Brain pericyte (primary cell): ENCODE data around the gene SMU1.

Experiments used
- DNase-seq: peaks from one replicate; pipeline ENCODE4 v3.0.0-alpha.2; 2012; ENCODE audit warnings: low read depth, low spot score

The SMU1 gene

DNA sequence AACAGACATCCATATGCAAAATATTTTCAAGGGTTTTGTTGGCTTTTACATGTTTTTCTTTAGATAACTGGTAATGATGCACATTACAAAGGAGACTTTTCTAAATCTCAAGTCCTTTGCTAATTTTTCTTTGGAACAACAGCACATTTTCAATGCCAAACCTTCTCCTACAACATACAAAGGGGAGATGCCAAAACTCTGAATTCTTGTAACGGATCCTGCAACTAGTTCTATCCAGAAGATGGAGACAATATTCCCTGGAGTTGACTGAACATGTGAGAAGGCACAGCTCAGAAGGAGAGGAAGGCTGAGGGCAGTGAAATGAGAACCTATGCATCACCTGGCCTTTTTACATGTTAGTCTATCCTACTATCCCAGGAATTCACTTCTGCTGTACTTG, 30.4 kb downstream of the SMU1 start:
- DNase-seq = no peak

DNA sequence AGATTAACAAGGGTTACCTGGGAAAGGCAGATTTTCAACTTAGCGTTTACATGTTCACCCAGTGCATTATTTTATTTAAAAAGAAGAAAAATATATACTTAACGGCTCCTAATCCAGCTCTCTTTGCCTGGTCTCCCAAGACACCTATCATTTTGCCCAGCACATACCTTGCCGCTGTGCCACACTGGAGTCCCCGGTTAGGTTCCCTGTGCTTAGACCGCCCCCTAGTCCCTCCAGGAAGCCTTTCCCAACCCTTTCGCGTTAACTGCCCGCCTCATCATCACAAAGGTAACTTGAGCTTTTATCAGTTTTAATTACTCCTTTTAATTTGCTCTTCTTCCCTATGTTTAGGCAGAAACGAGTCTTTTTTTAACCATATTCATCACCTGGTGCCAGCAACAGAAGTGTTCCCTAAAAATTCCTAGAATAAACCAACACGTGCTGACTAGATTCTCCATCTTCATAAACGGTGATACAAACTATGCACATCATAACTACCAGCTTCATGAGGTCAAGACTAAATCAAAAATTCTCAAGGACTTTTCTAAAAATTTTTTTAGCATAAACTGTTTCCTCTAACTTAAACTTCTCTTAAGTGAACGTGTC, 31.7 kb downstream of the SMU1 start:
- DNase-seq = no peak

DNA sequence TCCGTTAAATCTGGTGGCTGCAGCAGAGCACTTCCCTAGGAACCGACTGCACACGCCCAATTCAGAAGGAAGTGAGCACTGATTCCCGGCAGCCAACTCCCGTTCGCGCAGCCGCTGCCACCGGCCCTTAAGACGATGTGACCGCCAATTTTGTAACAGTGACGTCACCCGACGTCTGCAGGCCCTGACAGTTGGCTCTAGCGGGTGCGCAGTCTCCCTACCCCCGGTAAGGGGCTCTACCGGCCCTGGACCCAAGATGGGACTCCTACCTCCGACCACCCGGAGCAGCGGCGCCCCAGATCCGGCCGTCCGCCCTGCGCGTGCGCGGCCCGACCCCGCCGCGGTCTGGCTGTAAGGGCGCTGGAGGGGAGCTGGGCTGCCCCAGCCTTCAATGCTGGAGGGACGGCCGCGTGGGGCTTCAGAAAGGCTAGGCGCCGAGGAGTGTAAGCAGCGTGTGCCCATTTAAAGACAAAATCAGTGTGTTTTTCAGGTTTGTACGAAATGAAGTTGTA, 32.3 kb downstream of the SMU1 start:
- DNase-seq = peak; percentile 53

DNA sequence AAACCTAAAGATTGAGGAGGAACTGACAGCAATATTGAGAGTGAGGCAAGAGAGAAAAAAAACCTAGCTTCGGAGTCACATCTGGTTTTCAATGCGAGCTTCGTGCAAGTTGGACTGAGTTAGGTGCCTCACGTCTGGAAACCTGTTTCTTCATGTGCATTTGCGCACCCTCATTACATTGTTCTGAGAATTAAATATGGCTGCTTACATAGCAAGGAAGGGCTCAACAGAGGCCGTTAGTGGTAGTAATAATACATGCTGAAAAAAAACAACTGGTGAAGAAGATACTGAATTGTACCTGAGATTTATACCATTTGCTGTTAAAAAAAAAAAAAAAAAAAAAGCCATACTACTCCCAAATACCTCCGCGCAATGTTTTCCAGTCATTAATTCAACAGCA, 32.8 kb downstream of the SMU1 start:
- DNase-seq = no peak

DNA sequence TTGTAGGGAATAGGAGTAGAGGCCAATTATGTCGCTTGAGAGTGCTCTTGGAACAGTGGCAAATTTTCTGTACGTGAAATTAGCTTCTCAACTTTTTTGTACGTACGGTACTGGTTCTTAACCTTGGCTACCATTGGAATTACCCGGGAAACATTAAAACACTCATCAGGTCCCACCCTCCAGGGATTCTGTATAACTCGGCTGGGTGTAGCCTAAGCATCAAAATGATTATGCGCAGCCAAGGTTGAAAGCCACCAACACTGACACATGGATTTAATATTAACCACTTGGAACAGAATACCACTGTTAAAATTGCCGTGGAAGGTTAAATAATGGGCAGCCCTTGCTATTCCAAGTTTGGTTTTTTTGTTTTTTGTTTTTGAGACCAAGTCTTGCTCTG, 34.0 kb downstream of the SMU1 start:
- DNase-seq = no peak

DNA sequence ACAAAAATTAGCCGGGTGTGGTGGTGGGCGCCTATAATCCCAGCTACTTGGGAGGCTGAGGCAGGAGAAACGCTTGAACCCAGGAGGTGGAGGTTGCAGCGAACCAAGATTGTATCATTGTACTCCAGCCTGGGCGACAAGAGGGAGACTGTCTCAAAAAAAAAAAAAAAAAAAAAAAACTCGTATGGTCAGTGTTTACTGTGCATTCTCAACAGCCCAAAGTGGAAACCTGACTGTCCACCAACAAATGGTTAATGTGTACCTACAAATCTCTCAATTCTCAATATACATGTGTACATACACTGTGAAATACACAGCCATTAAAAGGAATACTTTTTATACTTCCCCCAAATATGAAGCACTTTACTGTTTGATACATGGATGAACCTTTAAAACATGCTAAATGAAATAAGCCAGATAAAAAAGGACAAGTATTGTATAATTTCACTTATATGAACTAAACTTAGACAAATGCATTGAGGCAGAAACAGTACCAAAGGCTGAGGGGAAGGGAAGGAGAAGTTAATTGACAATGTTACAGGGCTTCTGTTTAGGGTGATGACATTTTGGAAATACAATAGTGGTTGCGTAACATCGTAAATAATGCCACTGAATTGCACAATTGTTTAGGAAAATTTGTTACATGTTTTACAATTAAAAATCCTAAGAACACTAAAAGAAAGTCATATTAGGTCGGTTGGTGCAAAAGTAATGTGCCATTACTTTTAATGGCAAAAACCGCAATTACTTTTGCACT, 34.9 kb downstream of the SMU1 start:
- DNase-seq = no peak

DNA sequence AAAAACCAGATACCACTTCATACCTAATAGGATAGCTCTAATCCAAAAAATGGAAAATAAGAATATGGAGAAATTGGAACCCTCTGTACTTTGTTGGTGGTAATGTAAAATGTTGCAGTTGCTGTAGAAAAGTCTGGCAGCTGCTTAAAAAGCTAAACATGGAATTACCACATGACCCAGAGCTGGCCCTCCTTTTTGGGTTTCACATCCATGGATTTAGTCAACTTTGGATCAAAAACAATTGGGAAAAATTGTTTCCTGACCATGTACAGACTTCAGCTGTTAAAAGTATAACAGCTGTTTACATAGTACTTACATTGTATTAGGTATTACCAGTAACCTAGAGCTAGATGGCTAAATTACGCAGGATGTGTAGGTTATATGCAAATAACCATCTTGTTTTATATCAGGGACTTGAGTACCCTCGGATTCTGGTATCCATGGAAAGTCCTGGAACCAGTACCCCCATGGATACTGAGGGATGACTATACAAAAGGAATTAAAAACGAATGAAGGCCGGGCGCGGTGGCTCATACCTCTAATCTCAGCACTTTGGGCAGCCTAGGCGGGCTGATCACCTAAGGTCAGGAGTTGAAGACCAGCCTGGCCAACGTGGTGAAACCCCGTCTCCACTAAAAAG, 35.6 kb downstream of the SMU1 start:
- DNase-seq = no peak

DNA sequence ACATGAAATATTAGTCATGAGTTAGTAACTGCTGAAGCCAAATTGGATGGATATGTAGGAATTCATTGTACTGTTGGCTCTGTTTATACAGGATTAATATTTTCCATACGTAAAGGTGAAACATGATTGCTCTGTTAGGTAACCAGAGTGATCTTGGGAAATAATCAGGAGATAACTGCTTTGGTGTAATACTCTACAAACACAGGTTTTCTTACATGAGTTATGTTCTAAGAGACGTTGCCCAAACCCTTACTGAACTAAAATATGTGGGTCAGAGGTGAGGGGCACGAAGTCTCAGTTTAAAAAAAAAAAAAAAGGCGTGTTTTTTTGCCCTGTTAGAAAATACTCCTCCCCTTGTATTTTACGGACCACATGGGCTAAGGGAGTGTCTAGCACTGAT, 43.6 kb downstream of the SMU1 start:
- no peak for DNase-seq

DNA sequence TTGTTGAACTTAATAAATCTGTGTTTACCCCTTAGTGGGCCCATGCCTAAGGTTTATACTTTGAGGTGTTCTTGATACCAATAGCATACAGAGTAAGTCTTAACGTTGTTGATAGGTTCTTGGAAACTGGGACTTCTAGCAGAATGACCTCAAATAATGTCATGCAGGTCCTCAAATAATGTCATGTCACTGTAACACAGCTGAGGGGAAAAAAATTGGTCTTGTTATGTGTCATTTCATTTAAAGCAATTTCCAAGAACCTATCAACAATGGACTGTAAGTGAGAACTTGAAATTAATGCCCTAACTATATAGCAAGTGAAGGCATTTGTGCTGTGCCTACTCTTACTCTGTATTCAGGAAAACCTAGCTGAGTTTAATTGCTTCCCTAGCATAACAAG, 44.2 kb downstream of the SMU1 start:
- DNase-seq = no peak

DNA sequence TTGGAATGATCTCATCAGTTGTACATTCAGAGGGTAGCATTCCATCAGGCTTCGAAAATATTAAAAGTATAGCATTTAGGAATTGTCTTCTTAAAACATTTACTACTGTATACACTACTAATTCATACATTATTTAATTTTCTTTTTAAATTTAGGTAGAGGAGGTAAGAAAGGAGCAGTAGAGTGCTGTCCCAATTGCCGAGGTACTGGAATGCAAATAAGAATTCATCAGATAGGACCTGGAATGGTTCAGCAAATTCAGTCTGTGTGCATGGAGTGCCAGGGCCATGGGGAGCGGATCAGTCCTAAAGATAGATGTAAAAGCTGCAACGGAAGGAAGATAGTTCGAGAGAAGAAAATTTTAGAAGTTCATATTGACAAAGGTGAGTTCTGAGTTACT, 46.2 kb downstream of the SMU1 start:
- no peak for DNase-seq

DNA sequence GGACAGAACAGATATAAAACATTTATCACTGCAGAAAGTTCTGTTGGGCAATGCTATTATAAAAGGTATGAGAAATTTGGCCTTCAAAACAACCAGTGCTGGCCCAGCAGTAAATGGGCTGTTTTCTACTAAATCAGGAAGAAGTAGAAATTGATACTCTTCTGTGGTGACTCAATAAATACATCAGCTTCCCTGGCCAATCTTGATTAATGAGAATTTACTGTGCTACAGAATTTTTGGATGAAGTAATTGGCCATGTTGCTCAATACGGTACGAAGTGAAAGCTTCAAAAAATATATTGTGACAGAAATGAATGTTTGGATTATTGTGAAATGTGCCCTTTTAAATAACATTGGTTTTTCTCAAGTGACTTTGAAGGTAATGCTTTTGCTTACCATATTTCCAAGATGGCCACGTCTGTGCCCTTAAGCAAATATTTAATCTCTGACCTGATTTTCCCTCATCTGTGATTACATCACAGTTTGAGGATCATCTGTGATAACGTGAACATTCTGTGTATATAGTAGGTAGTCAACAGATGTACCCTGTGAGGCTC, 47.2 kb downstream of the SMU1 start:
- DNase-seq = no peak

DNA sequence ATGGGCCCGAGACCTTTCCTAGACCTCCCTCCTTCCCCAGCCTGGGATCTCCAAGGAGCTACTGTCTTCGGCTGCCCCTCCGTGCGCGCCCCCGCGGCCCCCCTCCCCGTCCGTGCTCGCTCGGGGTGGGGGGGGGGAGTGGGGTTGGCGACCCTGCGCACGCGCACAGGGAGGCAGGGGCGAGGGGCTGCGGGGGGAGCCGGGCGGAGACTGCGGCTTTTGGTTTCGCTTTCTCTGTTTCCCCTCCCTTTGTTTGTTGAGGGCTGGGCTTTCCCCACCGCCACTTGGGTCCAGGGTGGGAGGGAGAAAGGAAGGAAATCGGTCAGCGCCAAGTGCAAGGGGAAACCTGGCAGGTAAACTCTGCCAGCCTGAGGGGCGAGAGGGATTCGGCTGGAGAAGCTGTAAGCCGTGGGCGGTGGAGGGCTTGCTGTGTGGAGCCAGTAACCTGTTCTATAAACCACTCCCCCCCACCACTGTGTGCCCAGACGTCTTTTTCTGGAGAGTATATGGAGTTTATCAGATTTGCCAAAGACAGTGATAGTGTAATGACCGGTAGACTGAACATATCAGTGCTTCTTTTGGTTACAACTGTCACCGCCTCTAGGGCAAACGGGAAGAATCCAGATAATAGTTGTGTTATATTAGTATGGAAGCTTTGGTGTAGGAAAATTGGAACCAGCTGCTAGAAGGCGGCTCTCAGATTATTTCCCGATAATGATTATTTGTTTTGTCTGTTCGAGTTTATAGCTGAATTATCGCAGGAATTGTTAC, 50.7 kb downstream of the SMU1 start:
- DNase-seq = no peak

DNA sequence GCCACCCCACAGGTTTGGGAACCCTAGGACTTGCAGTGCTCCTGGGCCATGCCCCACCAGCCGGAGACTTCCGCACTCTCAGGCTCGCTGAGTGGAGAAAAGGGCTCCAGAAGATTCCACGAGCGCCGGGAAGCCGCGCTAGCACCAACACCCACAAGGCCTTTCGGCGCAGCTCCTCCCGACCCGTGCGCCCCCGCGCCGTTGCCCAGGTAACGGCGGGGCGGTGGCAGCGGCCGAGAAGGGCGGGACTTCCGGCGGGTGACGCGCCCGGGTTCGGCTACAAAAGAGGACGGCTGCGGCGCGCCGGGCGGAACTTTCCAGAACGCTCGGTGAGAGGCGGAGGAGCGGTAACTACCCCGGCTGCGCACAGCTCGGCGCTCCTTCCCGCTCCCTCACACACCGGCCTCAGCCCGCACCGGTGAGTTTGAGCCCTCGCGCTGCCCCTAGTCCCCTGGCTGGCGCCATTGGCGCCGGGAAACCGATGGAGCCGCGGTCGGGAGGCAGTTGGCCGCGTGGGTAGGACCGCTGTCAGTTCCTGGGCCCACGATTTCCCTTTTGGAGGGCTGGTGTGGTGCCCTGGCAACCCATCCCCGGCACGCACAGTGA, 51.4 kb downstream of the SMU1 start, which contains the start of gene DNAJA1:
Gene DNAJA1, plus strand, starts transcription at position 308 of the 606 bp plus-strand sequence. CDS start 1,212 bp downstream, outside the sequence.
- DNase-seq = peak; percentile 79

DNA sequence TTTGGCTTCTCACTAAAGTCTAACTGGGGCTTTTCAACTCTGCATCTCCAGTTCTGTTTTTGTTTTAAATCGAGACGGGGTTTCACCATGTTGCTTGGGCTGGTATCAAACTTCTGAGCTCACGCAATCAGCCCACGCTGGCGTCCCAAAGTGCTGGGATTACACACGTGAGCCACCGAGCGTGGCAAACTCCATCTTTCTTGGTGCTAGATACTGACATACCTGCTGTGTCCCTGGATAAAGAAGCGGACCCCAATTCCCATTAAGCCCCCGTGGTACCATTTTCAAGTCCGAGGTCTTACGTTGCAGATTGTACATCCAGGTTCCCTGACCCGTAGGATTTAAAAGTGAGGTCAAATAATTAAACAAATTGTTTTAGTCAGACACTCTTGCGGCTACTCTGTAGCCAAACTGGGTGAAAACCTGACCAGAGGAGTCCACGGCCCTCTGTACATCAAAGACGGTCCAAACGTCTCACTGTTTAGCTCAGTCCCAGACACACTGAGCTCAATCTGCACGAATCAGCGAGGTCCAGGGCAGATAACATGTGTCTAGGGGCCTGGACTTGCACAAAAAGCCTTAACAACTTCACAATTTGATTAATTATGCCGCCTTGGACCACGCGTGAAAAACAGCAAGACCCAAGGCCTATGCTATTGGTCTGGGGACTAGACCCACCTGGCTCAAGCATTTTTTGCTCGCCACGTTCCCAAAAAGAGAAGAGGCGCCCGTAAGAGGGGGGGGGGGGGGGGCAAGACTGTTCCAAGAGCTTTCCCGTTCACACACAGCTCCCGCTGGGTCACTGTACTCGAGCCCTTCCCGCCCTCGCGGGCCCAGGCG, 52.1 kb downstream of the SMU1 start:
- DNase-seq = no peak

DNA sequence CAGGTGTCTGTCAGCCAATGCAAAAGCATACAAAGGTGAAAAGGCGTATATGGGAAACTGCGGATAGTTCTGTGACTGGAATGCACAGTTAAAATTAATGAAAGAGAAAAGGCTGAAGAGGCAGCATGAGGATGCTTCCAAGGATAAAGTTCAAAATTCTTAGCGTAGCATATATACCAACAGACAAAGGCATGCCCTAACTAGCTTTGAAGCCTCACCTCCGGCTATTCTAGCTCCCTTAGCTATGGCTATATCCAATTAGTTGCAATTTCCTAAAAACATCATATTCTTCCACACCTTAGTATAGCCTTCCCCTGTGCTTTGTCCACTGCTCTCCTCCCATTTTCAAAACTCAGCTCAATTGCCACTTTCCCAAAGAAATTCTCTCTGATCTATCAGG, 52.8 kb downstream of the SMU1 start:
- no peak for DNase-seq

DNA sequence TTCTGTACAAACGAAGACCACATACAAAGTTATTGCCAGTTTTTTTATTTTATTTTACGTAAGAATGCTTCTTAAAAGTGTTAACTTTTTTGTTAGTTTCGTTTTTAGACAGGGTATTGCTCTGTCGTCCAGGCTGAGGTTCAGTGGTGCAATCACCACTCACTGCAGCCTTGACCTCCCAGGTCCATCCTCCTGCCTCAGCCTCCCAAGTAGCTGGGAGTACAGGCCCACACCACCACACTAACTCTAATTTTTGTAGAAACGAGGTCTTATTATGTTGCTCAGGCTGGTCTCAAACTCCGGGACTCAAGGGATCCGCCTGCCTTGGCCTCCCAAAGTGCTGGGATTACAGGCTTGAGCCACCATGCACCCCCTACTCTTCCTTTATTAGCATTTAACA, 53.7 kb downstream of the SMU1 start:
- DNase-seq = no peak

DNA sequence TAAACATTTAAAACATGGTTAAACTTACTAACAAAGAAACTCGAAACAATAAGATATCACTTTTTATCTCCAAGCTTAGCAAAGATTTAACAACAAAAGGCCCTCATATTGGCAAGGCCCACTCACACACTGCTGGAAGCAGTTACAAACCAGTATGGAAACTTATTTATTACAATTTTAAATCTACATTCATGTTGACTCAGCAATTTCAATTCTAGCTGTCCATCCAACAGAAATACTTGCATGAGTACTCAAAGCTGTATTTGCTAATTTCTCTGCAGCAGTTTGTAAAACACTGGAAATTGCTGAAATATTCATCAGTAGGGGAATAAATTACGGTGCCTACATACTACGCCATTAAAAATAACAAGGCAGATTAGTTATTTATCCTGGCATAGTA, 54.2 kb downstream of the SMU1 start:
- no peak for DNase-seq

DNA sequence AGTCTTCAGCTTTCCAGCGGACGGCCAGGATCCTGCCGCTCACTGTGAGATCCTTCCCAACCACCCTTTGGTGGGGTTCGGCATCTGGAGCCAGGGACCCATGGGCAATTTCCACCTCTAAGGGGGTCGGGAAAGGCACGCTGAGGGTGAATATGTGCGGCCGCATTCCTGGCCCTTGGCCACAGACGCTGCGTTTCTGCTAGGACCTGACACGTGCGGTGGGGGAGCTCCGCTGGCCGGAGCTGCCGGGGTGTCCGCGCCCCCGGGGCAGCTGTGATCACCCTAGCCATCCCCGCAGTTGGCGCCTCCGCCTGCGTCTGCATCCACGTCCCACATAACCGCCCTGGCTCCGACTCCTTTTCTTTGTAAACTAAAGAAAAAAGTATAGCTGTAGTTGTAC, 56.7 kb downstream of the SMU1 start:
- DNase-seq = no peak

DNA sequence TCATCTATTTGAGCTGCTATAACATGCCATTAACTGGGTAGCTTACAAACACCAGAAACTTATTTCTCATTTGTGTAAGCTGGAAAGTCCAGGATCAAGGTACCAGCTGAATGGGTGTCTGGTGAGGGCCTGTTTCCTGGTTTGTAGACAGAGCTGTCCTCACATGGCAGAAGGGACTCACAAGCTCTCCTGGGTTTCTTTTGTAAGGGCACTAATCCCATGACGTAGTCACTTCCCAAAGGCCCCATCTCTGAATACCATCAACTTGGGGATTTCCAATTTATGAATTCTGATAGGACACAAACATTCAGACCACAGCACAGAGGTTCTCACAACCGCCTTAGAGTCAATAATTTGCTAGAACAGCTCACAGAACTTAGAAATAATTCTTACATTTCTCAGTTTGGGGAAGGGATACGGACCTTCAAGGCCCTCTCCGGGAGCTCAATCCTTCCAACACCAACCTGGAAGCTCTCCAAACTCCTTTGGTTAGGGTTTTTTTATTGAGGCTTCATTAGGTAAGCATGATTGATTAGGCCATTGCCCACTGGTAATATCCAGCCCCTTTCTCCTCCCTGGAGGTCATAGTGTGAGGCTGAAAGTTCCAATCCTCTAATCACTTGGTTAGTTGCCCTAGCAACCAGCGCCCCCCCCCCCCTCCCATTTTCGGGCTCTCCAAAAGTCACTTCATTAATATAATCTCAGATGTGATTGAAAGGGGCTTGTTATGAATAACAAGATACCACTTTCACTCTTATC, 59.0 kb downstream of the SMU1 start:
- no peak for DNase-seq

DNA sequence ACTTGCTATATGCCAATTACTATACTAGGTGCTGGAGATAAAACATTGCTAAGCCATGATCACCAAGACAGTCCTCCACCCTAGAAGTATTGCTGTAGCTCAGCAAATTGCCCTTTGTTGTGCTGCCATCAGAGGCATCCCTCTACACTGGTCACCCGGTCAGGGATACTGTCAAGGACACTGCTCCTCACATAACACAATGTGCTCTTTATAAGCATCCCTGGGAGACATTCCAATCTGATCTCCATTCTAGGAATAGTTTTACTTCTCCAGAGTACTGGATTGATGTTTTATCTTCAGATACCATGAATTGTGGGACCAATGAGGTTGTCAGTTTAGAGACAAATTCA, 61.8 kb downstream of the SMU1 start:
- DNase-seq = no peak
